GM18907 (cell line): ENCODE data around the gene DNMT1.
"Not testable (repeated sequence)": the region's sequence is repeated elsewhere in the genome, so short reads cannot be mapped to it uniquely, and the experiment has no call there.

Experiments used
- ATAC-seq: cut with Tn5 transposase; IDR thresholded peaks from one replicate; pipeline ENCODE4 v1.9.1; 2021; ENCODE audit warnings: mild to moderate bottlenecking, moderate library complexity; ENCODE audit not compliant: unreplicated experiment

DNMT1 gene

GRCh38 chr19:10194500-10195198, at the start of gene DNMT1:
DNMT1 (minus strand) TSS chr19:10194953; CDS start chr19:10194899, 54 bp downstream.
- ATAC-seq = peak; percentile 85

- no peak for ATAC-seq
These were observed 48.9 kb upstream of the DNMT1 start for GRCh38 chr19:10243606-10244005.

GRCh38 chr19:10241826-10242449, 47.2 kb upstream of the DNMT1 start:
- not testable (repeated sequence) for ATAC-seq

- ATAC-seq = no peak
These were observed 43.5 kb upstream of the DNMT1 start for GRCh38 chr19:10238172-10238783.

- ATAC-seq = no peak
These were observed 42.9 kb upstream of the DNMT1 start for GRCh38 chr19:10237702-10238101.

- ATAC-seq = not testable (repeated sequence)
These were observed 40.7 kb upstream of the DNMT1 start for GRCh38 chr19:10235409-10235808.

GRCh38 chr19:10235003-10235402, 40.2 kb upstream of the DNMT1 start:
- no peak for ATAC-seq

- ATAC-seq = no peak
These were observed 39.2 kb upstream of the DNMT1 start for GRCh38 chr19:10233946-10234345.

- no peak for ATAC-seq
These were observed 37.0 kb upstream of the DNMT1 start for GRCh38 chr19:10231612-10232228.

- peak; percentile 48 for ATAC-seq
These were observed 36.3 kb upstream of the DNMT1 start, which contains the start of gene S1PR2 for GRCh38 chr19:10230861-10231611. S1PR2 (minus strand) TSS chr19:10231331; CDS start chr19:10224905, 6,426 bp downstream.

- ATAC-seq = peak; percentile 19
These were observed 35.6 kb upstream of the DNMT1 start for GRCh38 chr19:10230173-10230860.

- no peak for ATAC-seq
These were observed 34.2 kb upstream of the DNMT1 start for GRCh38 chr19:10228920-10229319.

- no peak for ATAC-seq
These were observed 33.6 kb upstream of the DNMT1 start for GRCh38 chr19:10228393-10228792.

- no peak for ATAC-seq
These were observed 32.5 kb upstream of the DNMT1 start for GRCh38 chr19:10227026-10227971.

- ATAC-seq = no peak
These were observed 31.7 kb upstream of the DNMT1 start for GRCh38 chr19:10226376-10227025.

- no peak for ATAC-seq
These were observed 31.2 kb upstream of the DNMT1 start for GRCh38 chr19:10226021-10226375.

- no peak for ATAC-seq
These were observed 29.6 kb upstream of the DNMT1 start for GRCh38 chr19:10224337-10224736.

GRCh38 chr19:10223488-10224213, 28.9 kb upstream of the DNMT1 start:
- ATAC-seq = no peak
